Natural killer cell (primary cell): ENCODE data around the gene SCP2. TPM values are rescaled to one million over a fixed set of nuclear protein-coding genes. Genes with fewer than 3 reads are reported as not detected.

Experiments
- ATAC-seq, 3 donors: fragments of 150-1000 bp in 2 of 3; fragments of 200-7000 bp in 1 of 3; cut with Tn5 transposase; 1 replicate in 1 of 3; 2 replicates in 2 of 3; pipeline ENCODE4 v1.10.0; 2021; ENCODE audit warnings: mild to moderate bottlenecking in 2 of 3, moderate library complexity in 2 of 3
- DNase-seq, 2 donors: peaks; one replicate each; pipeline versions ENCODE4 v3.0.0 to v3.0.0-alpha.2; 2013 to 2021; ENCODE audit warnings: mixed read lengths in 1 of 2
- H3K27ac ChIP-seq: one replicate; pipeline ENCODE4 v1.5.1; 2013; ENCODE audit warnings: mild to moderate bottlenecking, low read length
- H3K27me3 ChIP-seq: one replicate; pipeline ENCODE4 v1.6.1; 2013; ENCODE audit warnings: low read length; ENCODE audit not compliant: control insufficient read depth, insufficient read depth
- H3K36me3 ChIP-seq: one replicate; pipeline ENCODE4 v1.6.1; 2013; ENCODE audit warnings: low read length; ENCODE audit not compliant: control insufficient read depth, insufficient read depth
- H3K4me1 ChIP-seq: one replicate; pipeline ENCODE4 v1.6.1; 2013; ENCODE audit warnings: low read length; ENCODE audit not compliant: control insufficient read depth, insufficient read depth
- H3K4me3 ChIP-seq: one replicate; pipeline ENCODE4 v1.5.1; 2013; ENCODE audit warnings: low read length
- H3K9me3 ChIP-seq: one replicate; pipeline ENCODE4 v1.6.1; 2013; ENCODE audit warnings: low read length; ENCODE audit not compliant: control insufficient read depth, insufficient read depth
- H3K27ac Mint-ChIP-seq, 2 donors: one replicate each; pipeline ENCODE4 v1.8.0; 2022; ENCODE audit warnings: mild to moderate bottlenecking in 2 of 2, mixed read lengths in 2 of 2, moderate library complexity in 1 of 2
- H3K27me3 Mint-ChIP-seq, 2 donors: one replicate each; pipeline ENCODE4 v1.8.0; 2022; ENCODE audit warnings: low read depth in 2 of 2, mixed read lengths in 2 of 2
- H3K36me3 Mint-ChIP-seq: one replicate; pipeline ENCODE4 v1.8.0; 2022; ENCODE audit warnings: mixed read lengths
- H3K4me1 Mint-ChIP-seq, 2 donors: one replicate each; pipeline ENCODE4 v1.8.0; 2022; ENCODE audit warnings: mixed read lengths in 2 of 2
- H3K4me3 Mint-ChIP-seq: one replicate; pipeline ENCODE4 v1.8.0; 2022; ENCODE audit warnings: mild to moderate bottlenecking, moderate library complexity, mixed read lengths
- H3K9me3 Mint-ChIP-seq, 2 donors: one replicate each; pipeline ENCODE4 v1.8.0; 2022; ENCODE audit warnings: mixed read lengths in 2 of 2
- CTCF ChIP-seq: fragments of 200-600 bp; IDR thresholded peaks from one replicate; pipeline ENCODE4 v1.8.0; 2022; ENCODE audit warnings: antibody characterized with exemption
- WGBS: methylation state at CpG from one replicate; pipeline ENCODE4 v1.1.7; 2013; ENCODE audit warnings: missing lambda C conversion rate; ENCODE audit not compliant: insufficient coverage; 5-methylcytosine and 5-hydroxymethylcytosine counted together
- intact Hi-C: fragments of 100-400 bp; cut with micrococcal nuclease; formaldehyde crosslinking; loops from one replicate; pipeline ENCODE4 v1.14.2; 2022
- total RNA-seq, 4 donors: library from RNA; stranded (reverse); fragments of 120-200 nt in 1 of 4; gene quantifications; one replicate each; pipeline versions ENCODE4 v1.2.3 to v1.2.4, GENCODE V29; 2013 to 2022

Gene SCP2
- total RNA-seq, 3 donors from 2014 or later (not counting 1 experiment from before 2014, with no cell fraction given), result 90.0 to 118 (median 105) TPM

DNA sequence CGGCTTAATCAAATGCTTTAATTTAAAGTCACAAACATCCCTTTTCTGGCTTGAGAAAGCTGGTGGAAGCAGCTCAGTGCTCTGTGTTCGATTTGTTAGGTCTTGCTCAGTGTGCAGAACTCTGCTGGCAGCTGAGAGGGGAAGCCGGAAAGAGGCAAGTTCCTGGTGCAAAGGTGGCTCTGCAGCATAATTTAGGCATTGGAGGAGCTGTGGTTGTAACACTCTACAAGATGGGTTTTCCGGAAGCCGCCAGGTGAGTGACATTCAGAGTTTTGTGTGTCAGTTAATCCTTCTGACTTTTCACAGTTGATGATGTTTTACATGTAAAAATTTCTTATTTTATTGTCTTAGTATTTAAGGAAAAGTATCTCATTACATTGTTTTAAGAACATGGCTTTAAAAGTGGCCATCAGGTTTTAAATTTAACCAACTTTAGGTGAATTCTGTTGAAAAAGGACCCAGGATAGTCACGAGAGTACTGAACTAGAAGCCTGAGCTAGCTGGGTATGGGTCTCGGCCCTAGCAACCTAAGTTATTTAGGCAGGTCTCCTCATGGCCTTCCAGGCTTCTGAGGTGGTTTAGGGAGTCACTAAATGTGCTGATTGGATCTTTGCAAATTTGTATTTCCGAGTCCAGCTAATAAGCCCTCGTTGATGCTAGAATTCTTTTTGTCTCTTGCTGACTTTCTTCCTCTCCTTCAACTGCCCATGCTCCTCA is 87.9 kb downstream of the SCP2 start:
- Mint-ChIP-seq H3K36me3 (no peaks in the 10 kb centered on the region), H3K4me1 (peaks cover 27 to 29% of the 10 kb centered on the region in 2 donors), H3K27ac (peak overlapping the region; percentile 39 to 72), H3K27me3 (no peaks in the 10 kb centered on the region), H3K9me3 (no peaks in the 10 kb centered on the region), H3K4me3 (peak overlapping the region; percentile 84)
- ATAC-seq, result peak; percentile 98 to 100 (median 99)
- Histone ChIP-seq H3K27ac (peak overlapping the region; percentile 21), H3K4me1 (peaks cover 3% of the 10 kb centered on the region), H3K4me3 (peak overlapping the region; percentile 56), H3K27me3 (no peaks in the 10 kb centered on the region), H3K36me3 (no peaks in the 10 kb centered on the region), H3K9me3 (no peaks in the 10 kb centered on the region)
- intact Hi-C loops, result loop anchor here (2.0 kb wide), 1 partner anchor 168 kb away; no protein-coding TSS in a partner anchor
- 3% methylated on average over 9 of the region's 9 CpGs for WGBS
- TF ChIP-seq CTCF, result no peak
- peak; percentile 40 to 92 for DNase-seq

- H3K4me3 ChIP-seq, result peak overlapping the region; percentile 56
- no peak for ATAC-seq
- H3K4me3 Mint-ChIP-seq, result peak overlapping the region; percentile 84
- H3K27me3 ChIP-seq, result no peaks in the 10 kb centered on the region
- peak overlapping the region; percentile 39 to 72 for H3K27ac Mint-ChIP-seq
- no peaks in the 10 kb centered on the region for H3K36me3 ChIP-seq
- no peaks in the 10 kb centered on the region for H3K36me3 Mint-ChIP-seq
- H3K9me3 ChIP-seq, result no peaks in the 10 kb centered on the region
- intact Hi-C loops, result loop anchor here (2.0 kb wide), 1 partner anchor 167 kb away; no protein-coding TSS in a partner anchor
- H3K9me3 Mint-ChIP-seq, result no peaks in the 10 kb centered on the region
- no peak for DNase-seq
- H3K27me3 Mint-ChIP-seq, result no peaks in the 10 kb centered on the region
- 58% methylated on average over 3 of the region's 3 CpGs for WGBS
- H3K4me1 Mint-ChIP-seq, result peaks cover 27 to 29% of the 10 kb centered on the region in 2 donors
- H3K27ac ChIP-seq, result no peak overlapping the region
- peaks cover 3% of the 10 kb centered on the region for H3K4me1 ChIP-seq
- TF ChIP-seq CTCF, result no peak
Measured at GRCh38 chr1:53015508-53015860, 88.4 kb downstream of the SCP2 start.

DNA sequence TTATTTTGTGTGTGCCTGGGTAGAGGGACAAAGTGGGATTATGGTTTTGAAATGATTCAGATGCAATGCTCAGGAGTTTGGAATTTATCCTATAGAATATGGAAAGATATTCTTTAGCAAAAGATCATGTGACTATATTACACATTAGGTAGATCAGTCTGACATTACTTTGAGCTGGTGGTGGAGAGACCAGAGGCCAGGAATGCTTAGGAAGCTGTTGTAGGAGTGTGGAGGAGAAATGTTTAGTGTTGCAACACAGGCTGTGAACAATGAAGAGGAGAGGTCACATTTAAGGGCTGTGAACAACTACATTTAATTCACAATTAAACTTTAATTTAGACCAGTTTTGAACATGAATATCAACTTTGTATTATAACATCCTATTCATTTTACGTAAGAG is 89.6 kb downstream of the SCP2 start:
- H3K27me3 ChIP-seq, result no peaks in the 10 kb centered on the region
- Mint-ChIP-seq H3K9me3 (no peaks in the 10 kb centered on the region), H3K27me3 (no peaks in the 10 kb centered on the region), H3K4me3 (peak overlapping the region; percentile 84), H3K27ac (peak overlapping the region; percentile 39 to 72), H3K36me3 (no peaks in the 10 kb centered on the region), H3K4me1 (peaks cover 27 to 29% of the 10 kb centered on the region in 2 donors)
- peaks cover 3% of the 10 kb centered on the region for H3K4me1 ChIP-seq
- no peak for TF ChIP-seq CTCF
- no peak overlapping the region for H3K4me3 ChIP-seq
- no peak for ATAC-seq
- intact Hi-C loops, result no loop called here
- DNase-seq, result no peak
- WGBS, result no CpG with 5 or more reads among the region's 1 CpG
- H3K36me3 ChIP-seq, result no peaks in the 10 kb centered on the region
- H3K9me3 ChIP-seq, result no peaks in the 10 kb centered on the region
- H3K27ac ChIP-seq, result no peak overlapping the region

- Histone ChIP-seq H3K36me3 (no peaks in the 10 kb centered on the region), H3K4me1 (no peaks in the 10 kb centered on the region), H3K27me3 (no peaks in the 10 kb centered on the region), H3K4me3 (no peak overlapping the region), H3K27ac (no peak overlapping the region), H3K9me3 (no peaks in the 10 kb centered on the region)
- Mint-ChIP-seq H3K4me3 (no peak overlapping the region), H3K27me3 (no peaks in the 10 kb centered on the region), H3K9me3 (no peaks in the 10 kb centered on the region), H3K36me3 (no peaks in the 10 kb centered on the region), H3K27ac (no peak overlapping the region), H3K4me1 (peaks cover 24 to 28% of the 10 kb centered on the region in 2 donors)
- DNase-seq (no peak), ATAC-seq (no peak)
- 95% methylated on average over 5 of the region's 5 CpGs for WGBS
- no peak for TF ChIP-seq CTCF
- intact Hi-C loops, result no loop called here
Measured at GRCh38 chr1:53020588-53020987, 93.5 kb downstream of the SCP2 start.
